BLaER1 (cell line): Measurements from ENCODE around the gene SKIC3.
A peak's percentile ranks its signal among the peaks of the same experiment; 100 is the strongest.

Experiments used
- H3K27ac ChIP-seq: shearing (Covaris generic); formaldehyde crosslinking; 2 replicates; pipeline ENCODE4 v1.8.1; 2022
- H3K27me3 ChIP-seq: shearing (Covaris generic); formaldehyde crosslinking; 2 replicates; pipeline ENCODE4 v1.8.1; 2022
- H3K36me3 ChIP-seq: shearing (Covaris generic); formaldehyde crosslinking; 2 replicates; pipeline ENCODE4 v1.8.1; 2022
- H3K4me1 ChIP-seq: shearing (Covaris generic); formaldehyde crosslinking; 2 replicates; pipeline ENCODE4 v1.8.1; 2022
- H3K4me2 ChIP-seq: shearing (Covaris generic); formaldehyde crosslinking; 2 replicates; pipeline ENCODE4 v1.8.1; 2022
- H3K4me3 ChIP-seq: shearing (Covaris generic); formaldehyde crosslinking; 2 replicates; pipeline ENCODE4 v1.8.1; 2022
- H3K9ac ChIP-seq: shearing (Covaris generic); formaldehyde crosslinking; 2 replicates; pipeline ENCODE4 v1.8.1; 2022
- H3K9me3 ChIP-seq: shearing (Covaris generic); formaldehyde crosslinking; 2 replicates; pipeline ENCODE4 v1.8.1; 2022
- H4K20me1 ChIP-seq: shearing (Covaris generic); formaldehyde crosslinking; 2 replicates; pipeline ENCODE4 v1.8.1; 2022
- Cebpa-rat ChIP-seq: shearing (Covaris generic); IDR thresholded peaks from 2 replicates; pipeline ENCODE4 v1.8.1; 2022

SKIC3 gene

DNA sequence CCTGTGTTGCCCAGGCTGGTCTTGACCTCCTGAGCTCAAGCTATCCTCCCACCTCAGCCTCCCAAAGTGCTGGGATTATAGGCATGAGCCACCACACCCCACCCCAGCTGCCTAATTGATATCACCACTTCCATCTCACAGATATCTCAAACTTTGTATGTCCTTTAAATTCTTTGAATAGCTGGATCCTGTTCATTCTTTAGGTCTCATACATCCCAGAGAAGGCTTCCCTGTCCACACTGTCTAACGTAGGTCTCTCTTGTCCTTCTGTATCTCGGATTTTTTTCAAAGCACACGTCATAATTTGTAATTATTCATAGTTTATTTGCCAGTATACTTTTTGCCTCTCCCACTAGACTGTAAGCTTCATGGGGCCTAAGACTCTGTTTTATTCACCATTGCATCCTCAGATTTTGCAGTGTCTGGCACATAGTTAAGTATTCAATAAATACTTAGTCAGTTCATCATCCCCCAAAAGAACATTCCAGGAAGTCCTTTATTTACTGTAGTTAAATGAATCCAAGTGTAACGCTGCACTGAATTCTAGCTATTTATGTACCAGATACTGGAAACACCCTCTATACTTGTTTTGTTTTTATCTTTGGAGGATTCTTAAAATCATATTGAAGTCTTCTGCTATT lies 10.6 kb upstream of the SKIC3 start:
- Histone ChIP-seq H3K4me1 (no peaks in the 10 kb centered on the region), H3K4me3 (no peak overlapping the region), H3K27ac (no peak overlapping the region), H3K36me3 (peaks cover 17% of the 10 kb centered on the region), H3K9me3 (no peaks in the 10 kb centered on the region), H3K27me3 (no peaks in the 10 kb centered on the region), H3K4me2 (no peak overlapping the region), H3K9ac (no peak overlapping the region), H4K20me1 (no peaks in the 10 kb centered on the region)
- TF ChIP-seq Cebpa-rat, result no peak

DNA sequence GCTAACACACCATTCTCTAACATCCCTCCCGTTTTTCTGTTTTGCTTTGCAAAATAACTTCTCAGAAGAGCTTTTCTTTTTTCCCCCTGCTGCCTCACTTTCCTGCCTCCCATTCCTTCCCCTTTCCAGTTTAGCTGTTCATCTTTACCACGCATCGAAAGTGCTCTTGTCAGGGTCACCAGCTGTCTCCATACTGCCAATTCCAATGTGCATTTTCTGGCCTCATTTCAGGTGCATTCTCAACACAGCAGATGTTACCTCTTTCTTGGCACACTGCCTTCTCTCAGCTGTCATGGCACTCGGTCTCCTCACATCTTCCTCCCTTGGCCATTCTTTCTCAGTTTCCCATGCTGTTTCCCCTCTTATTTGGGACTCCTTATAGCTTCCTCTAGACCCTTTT lies 9.7 kb upstream of the SKIC3 start:
- no peaks in the 10 kb centered on the region for H3K9me3 ChIP-seq
- H3K4me1 ChIP-seq, result no peaks in the 10 kb centered on the region
- H3K27me3 ChIP-seq, result no peaks in the 10 kb centered on the region
- H3K4me2 ChIP-seq, result no peak overlapping the region
- H4K20me1 ChIP-seq, result no peaks in the 10 kb centered on the region
- H3K36me3 ChIP-seq, result peaks cover 17% of the 10 kb centered on the region
- H3K9ac ChIP-seq, result no peak overlapping the region
- no peak for TF ChIP-seq Cebpa-rat
- H3K27ac ChIP-seq, result no peak overlapping the region
- no peak overlapping the region for H3K4me3 ChIP-seq

DNA sequence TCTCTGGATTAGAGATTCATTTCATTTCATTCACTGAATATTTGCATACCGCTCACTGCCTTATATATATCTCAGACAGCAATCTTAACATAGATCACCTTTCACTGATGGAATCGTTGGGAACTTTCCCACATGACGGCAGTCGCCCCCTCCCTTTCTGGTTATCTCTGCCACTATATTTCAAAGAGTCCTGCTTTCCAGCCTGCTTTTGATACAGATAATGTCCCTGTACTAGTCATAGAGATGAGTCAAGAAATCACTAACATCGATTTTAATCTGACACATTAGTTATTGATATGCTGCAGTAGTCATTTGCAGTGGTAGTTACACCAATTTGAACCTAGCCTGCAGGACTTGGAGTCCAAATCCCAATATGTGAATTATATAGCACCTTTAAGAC lies 8.6 kb upstream of the SKIC3 start:
- Histone ChIP-seq H3K4me2 (no peak overlapping the region), H3K36me3 (peaks cover 9% of the 10 kb centered on the region; the same call in 1 of the 2 replicates), H3K4me3 (no peak overlapping the region), H3K27ac (no peak overlapping the region), H3K27me3 (no peaks in the 10 kb centered on the region), H3K4me1 (no peaks in the 10 kb centered on the region), H3K9me3 (no peaks in the 10 kb centered on the region), H4K20me1 (no peaks in the 10 kb centered on the region), H3K9ac (no peak overlapping the region)
- TF ChIP-seq Cebpa-rat, result no peak

DNA sequence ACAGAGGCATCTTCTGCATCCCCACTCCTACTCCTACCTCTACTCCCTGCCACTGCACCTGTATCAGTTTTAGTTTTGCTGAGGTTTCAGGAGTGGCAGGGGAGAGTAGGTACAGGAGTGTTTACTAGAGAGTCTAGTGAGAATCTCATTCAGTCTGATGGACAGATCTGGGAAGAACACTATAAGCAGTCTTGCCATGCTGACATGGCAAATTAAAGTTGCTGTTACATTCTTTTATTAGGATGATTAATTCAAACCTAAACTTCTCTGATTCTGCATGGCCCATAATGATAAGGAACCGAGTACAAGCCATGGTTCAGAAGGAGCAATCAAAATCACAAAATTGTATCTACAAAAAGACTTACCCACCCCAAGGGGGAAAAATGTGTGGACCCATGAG lies 7.5 kb upstream of the SKIC3 start:
- TF ChIP-seq Cebpa-rat, result no peak
- Histone ChIP-seq H3K9ac (no peak overlapping the region), H3K27me3 (no peaks in the 10 kb centered on the region), H4K20me1 (no peaks in the 10 kb centered on the region), H3K9me3 (no peaks in the 10 kb centered on the region), H3K36me3 (0 out of 2 replicates have a peak, but pooled peaks cover 3% of the 10 kb centered on the region), H3K4me2 (no peak overlapping the region), H3K4me3 (no peak overlapping the region), H3K27ac (no peak overlapping the region), H3K4me1 (no peaks in the 10 kb centered on the region)

DNA sequence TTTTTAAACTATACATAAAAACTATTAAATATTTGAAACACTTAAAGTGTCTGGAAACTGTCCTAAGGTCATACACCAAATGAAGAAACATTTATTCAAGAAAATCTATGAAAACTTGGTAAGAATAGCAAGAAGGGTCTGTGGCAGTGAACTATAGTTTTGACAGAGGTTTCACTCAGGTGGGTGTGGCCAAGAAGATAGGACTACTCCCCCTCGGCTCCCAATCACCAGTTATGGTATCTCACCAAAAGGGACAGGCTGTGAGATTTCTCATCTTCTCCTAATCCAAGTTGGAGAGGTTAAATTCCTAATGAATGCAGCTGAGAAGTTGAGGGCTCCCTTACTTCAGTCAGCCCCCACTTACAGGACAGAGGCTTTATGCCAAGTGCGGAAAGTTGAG lies 3.1 kb upstream of the SKIC3 start:
- no peak for TF ChIP-seq Cebpa-rat
- H4K20me1 ChIP-seq, result peaks cover 16% of the 10 kb centered on the region; the same call in 1 of the 2 replicates
- H3K4me3 ChIP-seq, result no peak overlapping the region
- no peak overlapping the region for H3K9ac ChIP-seq
- no peaks in the 10 kb centered on the region for H3K27me3 ChIP-seq
- no peak overlapping the region for H3K4me2 ChIP-seq
- H3K27ac ChIP-seq, result no peak overlapping the region
- H3K9me3 ChIP-seq, result no peaks in the 10 kb centered on the region
- H3K4me1 ChIP-seq, result peaks cover 23% of the 10 kb centered on the region
- H3K36me3 ChIP-seq, result peaks cover 3% of the 10 kb centered on the region

DNA sequence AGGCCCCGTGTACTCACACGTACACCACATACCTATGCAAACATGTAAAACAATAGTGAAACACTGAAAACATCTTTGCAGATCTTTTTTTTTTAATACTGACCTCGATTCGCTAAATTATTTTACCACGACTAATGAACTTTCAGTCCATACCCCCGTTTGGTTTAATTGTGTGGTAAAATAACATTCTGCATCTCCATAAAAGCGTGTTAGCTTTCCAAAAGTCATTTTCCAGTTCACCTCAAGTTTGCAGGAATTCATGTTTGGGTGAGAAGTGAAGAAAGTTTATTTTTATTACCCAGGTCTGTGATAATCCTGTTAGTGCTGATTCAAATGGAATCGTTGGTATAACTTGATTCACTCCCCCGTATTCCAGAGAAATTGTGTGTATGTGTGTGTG lies 776 bp upstream of the SKIC3 start:
- H3K4me1 ChIP-seq, result peaks cover 29% of the 10 kb centered on the region
- no peaks in the 10 kb centered on the region for H3K27me3 ChIP-seq
- no peak for TF ChIP-seq Cebpa-rat
- H3K36me3 ChIP-seq, result peaks cover 9% of the 10 kb centered on the region
- peak overlapping the region; percentile 84 for H3K9ac ChIP-seq
- peak overlapping the region; percentile 82 for H3K4me3 ChIP-seq
- peak overlapping the region; percentile 81 for H3K27ac ChIP-seq
- no peaks in the 10 kb centered on the region for H3K9me3 ChIP-seq
- H3K4me2 ChIP-seq, result peak overlapping the region; percentile 77
- peaks cover 35% of the 10 kb centered on the region for H4K20me1 ChIP-seq

DNA sequence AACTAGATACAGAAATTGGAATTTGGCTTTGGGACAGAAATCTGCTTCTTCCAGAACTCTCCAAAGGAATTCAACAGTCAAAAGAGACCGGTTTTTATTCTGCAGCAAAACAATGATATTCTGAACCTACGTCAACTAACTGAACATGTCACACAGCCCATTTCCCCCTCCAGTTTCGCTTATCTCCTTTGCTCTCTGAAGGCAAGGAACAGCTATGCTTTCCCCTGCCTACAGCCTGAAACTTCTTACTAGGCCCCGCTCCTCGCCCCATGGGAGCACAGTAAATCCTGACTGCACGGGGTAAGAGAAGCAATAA lies 488 bp downstream of the SKIC3 start:
- Histone ChIP-seq H3K4me3 (peak overlapping the region; percentile 82), H3K9ac (peak overlapping the region; percentile 84), H3K27ac (peak overlapping the region; percentile 56), H3K9me3 (no peaks in the 10 kb centered on the region), H3K4me2 (peak overlapping the region; percentile 93), H3K27me3 (no peaks in the 10 kb centered on the region), H3K36me3 (peaks cover 16% of the 10 kb centered on the region), H3K4me1 (peaks cover 29% of the 10 kb centered on the region), H4K20me1 (peaks cover 40% of the 10 kb centered on the region)
- TF ChIP-seq Cebpa-rat, result no peak

DNA sequence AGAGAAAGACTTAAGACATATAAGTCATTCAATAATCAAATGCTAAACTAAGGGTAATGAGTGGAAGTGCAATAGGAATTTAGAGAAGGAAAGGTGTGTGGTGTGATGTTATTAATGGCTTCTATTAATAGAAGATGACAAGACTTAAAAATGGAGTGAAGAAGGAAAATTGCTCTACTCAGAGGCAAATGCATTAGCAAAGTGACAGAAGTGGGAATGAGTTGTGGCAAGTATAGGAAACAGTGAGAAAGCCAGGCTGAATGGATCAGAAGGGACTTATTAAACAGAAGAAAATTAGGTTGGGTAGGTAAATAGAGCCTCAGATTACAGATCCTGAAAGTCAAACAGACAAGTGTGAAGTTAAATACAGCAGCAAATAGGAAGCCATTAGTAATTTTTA lies 5.7 kb downstream of the SKIC3 start:
- H3K4me2 ChIP-seq, result no peak overlapping the region
- H3K36me3 ChIP-seq, result peaks cover 60% of the 10 kb centered on the region
- H3K9me3 ChIP-seq, result no peaks in the 10 kb centered on the region
- peaks cover 60% of the 10 kb centered on the region for H4K20me1 ChIP-seq
- no peak for TF ChIP-seq Cebpa-rat
- H3K27me3 ChIP-seq, result no peaks in the 10 kb centered on the region
- H3K4me3 ChIP-seq, result no peak overlapping the region
- no peak overlapping the region for H3K9ac ChIP-seq
- H3K27ac ChIP-seq, result no peak overlapping the region
- H3K4me1 ChIP-seq, result peaks cover 15% of the 10 kb centered on the region

DNA sequence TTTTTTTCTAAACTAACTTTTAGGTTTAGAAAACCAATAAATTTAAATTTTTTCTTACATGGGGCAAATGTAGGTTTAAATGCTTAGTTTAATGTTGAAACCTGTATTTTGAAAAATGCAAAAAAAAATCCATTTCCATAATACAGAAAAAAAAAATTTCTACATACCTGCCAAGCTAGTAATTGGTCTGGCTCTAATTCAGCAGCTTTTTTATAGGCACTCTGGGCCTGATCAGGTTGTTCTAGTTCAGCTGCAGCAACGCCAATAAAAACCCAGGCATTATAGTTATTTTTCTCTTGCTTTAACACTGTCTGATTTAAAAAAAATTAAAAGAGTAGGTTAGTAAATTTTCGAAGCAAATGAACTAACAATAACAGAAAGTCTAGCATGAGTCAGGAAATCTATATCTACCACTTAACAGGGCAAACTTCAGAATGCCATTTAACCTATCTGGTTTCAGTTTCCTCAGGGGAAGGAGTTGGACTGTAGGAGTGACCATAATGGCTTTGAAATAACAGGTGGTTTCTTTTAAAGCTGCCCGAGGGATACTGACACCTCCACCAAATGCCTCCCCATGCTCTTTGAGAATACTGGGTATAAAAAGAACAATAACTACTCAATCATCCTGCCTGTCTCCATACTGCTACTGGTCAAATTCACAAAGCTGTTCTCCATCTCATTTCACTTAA lies 11.6 kb downstream of the SKIC3 start:
- H3K27ac ChIP-seq, result no peak overlapping the region
- H3K27me3 ChIP-seq, result no peaks in the 10 kb centered on the region
- H3K9me3 ChIP-seq, result no peaks in the 10 kb centered on the region
- H3K9ac ChIP-seq, result no peak overlapping the region
- TF ChIP-seq Cebpa-rat, result no peak
- H3K4me2 ChIP-seq, result no peak overlapping the region
- H3K4me1 ChIP-seq, result no peaks in the 10 kb centered on the region
- H3K4me3 ChIP-seq, result no peak overlapping the region
- peaks cover 82% of the 10 kb centered on the region for H3K36me3 ChIP-seq
- peaks cover 29% of the 10 kb centered on the region; the same call in 1 of the 2 replicates for H4K20me1 ChIP-seq

DNA sequence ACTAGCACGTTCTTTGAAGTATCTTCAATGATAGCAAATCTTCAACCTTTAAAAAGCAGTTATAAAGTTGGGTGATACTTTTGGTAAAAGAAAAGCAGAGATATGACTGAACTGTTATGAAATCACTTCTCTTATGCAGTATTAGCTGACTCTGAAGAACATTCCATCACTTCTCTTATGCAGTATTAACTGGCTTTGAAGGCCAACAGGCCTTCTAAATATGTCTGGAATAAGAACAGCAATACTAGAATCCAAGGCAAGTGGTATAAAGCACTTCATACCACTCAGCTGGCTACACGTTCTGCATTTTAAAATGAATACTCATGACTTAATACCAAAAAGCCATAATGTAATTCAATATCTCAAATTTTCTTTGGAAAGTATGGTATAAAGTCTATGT lies 17.3 kb downstream of the SKIC3 start:
- TF ChIP-seq Cebpa-rat, result no peak
- peaks cover 84% of the 10 kb centered on the region for H3K36me3 ChIP-seq

More for the DNA sequence above, 17.3 kb downstream of the SKIC3 start:
- Histone ChIP-seq H3K27ac (no peak overlapping the region), H4K20me1 (peaks cover 23% of the 10 kb centered on the region), H3K4me2 (no peak overlapping the region), H3K27me3 (no peaks in the 10 kb centered on the region), H3K9me3 (no peaks in the 10 kb centered on the region), H3K9ac (no peak overlapping the region), H3K4me1 (no peaks in the 10 kb centered on the region), H3K4me3 (no peak overlapping the region)
